Kidney (tissue), 14 donors: ENCODE data around the gene AGPAT4. TPM values are rescaled to one million over a fixed set of nuclear protein-coding genes. Genes with fewer than 3 reads are reported as not detected.

Experiments
- DNase-seq, 5 donors: peaks; one replicate each; pipeline ENCODE4 v3.0.0-alpha.2; 2013 to 2020
- FAIRE-seq: peaks from 2 replicates; lab custom pipeline; 2012; peaks lifted over from hg19 to GRCh38; lab: Jason Lieb, UNC
- H3K27ac ChIP-seq, 2 donors: one replicate each; pipeline ENCODE4 v1.7.0; 2013; ENCODE audit warnings: low read depth in 2 of 2, low read length in 2 of 2, inconsistent platforms in 1 of 2
- H3K27me3 ChIP-seq: one replicate; pipeline ENCODE4 v1.7.1; 2013; ENCODE audit warnings: low read length, inconsistent platforms; ENCODE audit not compliant: control insufficient read depth, insufficient read depth
- H3K36me3 ChIP-seq, 3 donors: one replicate each; pipeline versions ENCODE4 v1.7.0 to v1.7.1; 2013; ENCODE audit warnings: low read length in 3 of 3, control low read depth in 1 of 3, inconsistent platforms in 1 of 3; ENCODE audit not compliant: insufficient read depth in 3 of 3, control insufficient read depth in 2 of 3
- H3K4me1 ChIP-seq, 3 donors: one replicate each; pipeline versions ENCODE4 v1.7.0 to v1.7.1; 2013; ENCODE audit warnings: low read length in 3 of 3, inconsistent platforms in 1 of 3, low read depth in 1 of 3; ENCODE audit not compliant: control insufficient read depth in 2 of 3, insufficient read depth in 2 of 3
- H3K4me3 ChIP-seq, 3 donors: one replicate each; pipeline versions ENCODE4 v1.7.0 to v1.8.1; 2013; ENCODE audit warnings: low read length in 3 of 3, control low read depth in 1 of 3, inconsistent platforms in 1 of 3
- H3K9ac ChIP-seq, 3 donors: one replicate each; pipeline versions ENCODE4 v1.7.0 to v1.7.1; 2013; ENCODE audit warnings: low read length in 3 of 3, control low read depth in 1 of 3, inconsistent platforms in 1 of 3
- H3K9me3 ChIP-seq, 3 donors: one replicate each; pipeline versions ENCODE4 v1.7.0 to v1.7.1; 2013; ENCODE audit warnings: low read length in 3 of 3, control low read depth in 1 of 3, inconsistent platforms in 1 of 3; ENCODE audit not compliant: control insufficient read depth in 2 of 3, insufficient read depth in 1 of 3
- CTCF ChIP-seq: IDR thresholded peaks from 3 replicates; pipeline ENCODE4 v1.5.1; 2012; ENCODE audit warnings: mild to moderate bottlenecking, moderate library complexity, borderline replicate concordance; ENCODE audit not compliant: insufficient read depth; ENCODE audit errors: extremely low read depth
- intact Hi-C: fragments of 100-400 bp; cut with DNase I; formaldehyde crosslinking; loops from one replicate; pipeline ENCODE4 v1.11.1; 2022
- polyA plus RNA-seq: library from polyadenylated mRNA; stranded (reverse); fragments of 350-450 nt; fragmentation: Illumina TruSeq; extraction: RNeasy Lipid Tissue Mini Kit (QIAGEN cat#74804); gene quantifications from one replicate; pipeline ENCODE4 v1.2.3, GENCODE V29; 2014; ENCODE audit warnings: low read depth, low replicate concordance; ENCODE audit not compliant: insufficient read depth
- total RNA-seq: library from RNA; stranded (reverse); fragmentation: NEBNext Ultra II Directional; extraction: Animal tissue kit (Norgen Biotek cat#: 25700); gene quantifications from one replicate; pipeline ENCODE4 v1.2.1, GENCODE V29; 2021
- donor health status: control.
- donor health status: control.
- donor health status: control.
- donor health status: control.
- donor health status: control.
- donor health status: DM: yes; HTN: yes; CAD: no.
- donor health status: Normal renal cell carcinoma (clear cell type).

Gene AGPAT4
- total and polyA plus RNA-seq, 2 donors from 2014 or later = 3.3 to 12.3 TPM

- H3K9me3 ChIP-seq = no peaks in the 10 kb centered on the region
- DNase-seq (no peak), FAIRE-seq (no peak)
- no peak overlapping the region for H3K4me3 ChIP-seq
- H3K36me3 ChIP-seq = no peaks in the 10 kb centered on the region
- H3K9ac ChIP-seq = no peak overlapping the region
- H3K27ac ChIP-seq = no peak overlapping the region
- no peak for TF ChIP-seq CTCF
- H3K27me3 ChIP-seq = no peaks in the 10 kb centered on the region
- intact Hi-C loops = no loop called here
- no peaks in the 10 kb centered on the region for H3K4me1 ChIP-seq
These were observed 12.0 kb downstream of the AGPAT4 start for GRCh38 chr6:161261816-161262215.

GRCh38 chr6:161261325-161261724 lies 12.5 kb downstream of the AGPAT4 start:
- TF ChIP-seq CTCF = no peak
- no peak overlapping the region for H3K4me3 ChIP-seq
- H3K36me3 ChIP-seq = no peaks in the 10 kb centered on the region
- no peak overlapping the region for H3K9ac ChIP-seq
- H3K9me3 ChIP-seq = no peaks in the 10 kb centered on the region
- no peaks in the 10 kb centered on the region for H3K27me3 ChIP-seq
- no peaks in the 10 kb centered on the region for H3K4me1 ChIP-seq
- intact Hi-C loops = no loop called here
- H3K27ac ChIP-seq = no peak overlapping the region
- FAIRE-seq (no peak), DNase-seq (no peak)

GRCh38 chr6:161259302-161259701 lies 14.6 kb downstream of the AGPAT4 start:
- H3K4me3 ChIP-seq = no peak overlapping the region
- FAIRE-seq (no peak), DNase-seq (no peak)
- intact Hi-C loops = no loop called here
- H3K27ac ChIP-seq = no peak overlapping the region
- TF ChIP-seq CTCF = no peak
- H3K36me3 ChIP-seq = no peaks in the 10 kb centered on the region
- no peaks in the 10 kb centered on the region for H3K27me3 ChIP-seq
- no peaks in the 10 kb centered on the region for H3K4me1 ChIP-seq
- H3K9ac ChIP-seq = no peak overlapping the region
- no peaks in the 10 kb centered on the region for H3K9me3 ChIP-seq

- intact Hi-C loops = no loop called here
- Histone ChIP-seq H3K36me3 (no peaks in the 10 kb centered on the region), H3K27me3 (no peaks in the 10 kb centered on the region), H3K27ac (no peak overlapping the region), H3K4me3 (no peak overlapping the region), H3K9ac (no peak overlapping the region), H3K4me1 (no peaks in the 10 kb centered on the region), H3K9me3 (no peaks in the 10 kb centered on the region)
- no peak for TF ChIP-seq CTCF
- FAIRE-seq (no peak), DNase-seq (peak in 1 of 5 donors; percentile 21)
These were observed 15.9 kb downstream of the AGPAT4 start for GRCh38 chr6:161257793-161258457.
